GM12873 (cell line): Measurements from ENCODE around the gene CELA2A.

Source experiments
- TF ChIP-seq, protein P1 (sequence below): IDR thresholded peaks from 2 replicates; pipeline ENCODE4 v1.5.1; 2012; ENCODE audit warnings: low read depth, mild to moderate bottlenecking, moderate library complexity, low read length, control low read depth; ENCODE audit not compliant: insufficient read depth; ENCODE audit errors: missing control alignments

CELA2A gene

DNA sequence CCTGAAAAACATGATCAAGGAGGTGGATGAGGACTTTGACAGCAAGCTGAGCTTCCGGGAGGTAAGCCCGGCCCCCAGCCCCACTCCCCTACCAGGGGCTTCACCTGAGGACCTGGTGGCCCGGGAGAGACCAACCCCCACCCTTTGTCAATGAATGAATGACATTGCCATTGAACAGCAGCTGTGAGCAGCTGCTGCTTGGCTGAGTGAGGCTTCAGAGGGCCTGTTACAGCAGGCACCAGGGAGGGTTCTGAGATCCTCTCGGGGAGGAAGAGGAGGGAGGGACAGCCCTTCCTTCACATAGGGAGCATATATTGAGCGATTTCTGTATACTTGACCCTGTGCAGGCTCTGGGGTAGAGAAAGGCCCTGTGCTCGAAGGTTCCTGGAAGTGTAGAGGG is 30.6 kb upstream of the CELA2A start:
- TF ChIP-seq, protein P1, sequence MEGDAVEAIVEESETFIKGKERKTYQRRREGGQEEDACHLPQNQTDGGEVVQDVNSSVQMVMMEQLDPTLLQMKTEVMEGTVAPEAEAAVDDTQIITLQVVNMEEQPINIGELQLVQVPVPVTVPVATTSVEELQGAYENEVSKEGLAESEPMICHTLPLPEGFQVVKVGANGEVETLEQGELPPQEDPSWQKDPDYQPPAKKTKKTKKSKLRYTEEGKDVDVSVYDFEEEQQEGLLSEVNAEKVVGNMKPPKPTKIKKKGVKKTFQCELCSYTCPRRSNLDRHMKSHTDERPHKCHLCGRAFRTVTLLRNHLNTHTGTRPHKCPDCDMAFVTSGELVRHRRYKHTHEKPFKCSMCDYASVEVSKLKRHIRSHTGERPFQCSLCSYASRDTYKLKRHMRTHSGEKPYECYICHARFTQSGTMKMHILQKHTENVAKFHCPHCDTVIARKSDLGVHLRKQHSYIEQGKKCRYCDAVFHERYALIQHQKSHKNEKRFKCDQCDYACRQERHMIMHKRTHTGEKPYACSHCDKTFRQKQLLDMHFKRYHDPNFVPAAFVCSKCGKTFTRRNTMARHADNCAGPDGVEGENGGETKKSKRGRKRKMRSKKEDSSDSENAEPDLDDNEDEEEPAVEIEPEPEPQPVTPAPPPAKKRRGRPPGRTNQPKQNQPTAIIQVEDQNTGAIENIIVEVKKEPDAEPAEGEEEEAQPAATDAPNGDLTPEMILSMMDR: no peak

- TF ChIP-seq, protein P1: no peak
Observed at GRCh38 chr1:15426492-15427279, 29.8 kb upstream of the CELA2A start.

GRCh38 chr1:15427280-15427666 is 29.3 kb upstream of the CELA2A start:
- TF ChIP-seq, protein P1: no peak

DNA sequence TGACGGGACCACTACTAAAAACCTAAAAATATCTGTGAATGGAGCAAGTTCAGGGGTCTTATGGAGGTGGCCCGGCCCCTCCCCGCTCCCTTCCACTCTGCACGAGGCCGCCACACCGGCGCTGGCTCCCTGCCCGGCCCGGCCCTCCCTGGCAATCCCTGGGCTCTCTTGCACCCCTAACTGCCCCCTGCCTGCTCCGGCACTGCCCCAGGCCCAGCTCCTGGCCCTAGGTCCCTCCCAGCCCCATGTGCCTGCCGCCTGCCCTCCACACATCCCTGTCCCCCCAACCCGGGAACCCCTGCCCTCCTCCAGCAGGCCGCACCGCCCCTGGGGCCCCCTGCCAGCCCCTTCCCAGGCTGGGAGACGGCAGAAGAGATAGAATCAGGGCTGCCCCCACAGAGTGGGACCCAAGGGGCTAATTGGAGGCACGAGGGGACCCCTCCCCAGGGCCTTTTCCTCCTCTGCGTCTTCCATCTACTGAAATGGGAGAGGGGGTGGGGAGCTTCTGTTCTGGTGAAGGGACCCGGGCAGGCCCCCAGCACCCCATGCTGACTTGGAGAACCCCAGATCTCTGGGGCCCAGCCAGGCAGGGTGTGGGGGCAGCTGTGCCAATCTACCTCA is 27.6 kb upstream of the CELA2A start:
- TF ChIP-seq, protein P1: no peak

DNA sequence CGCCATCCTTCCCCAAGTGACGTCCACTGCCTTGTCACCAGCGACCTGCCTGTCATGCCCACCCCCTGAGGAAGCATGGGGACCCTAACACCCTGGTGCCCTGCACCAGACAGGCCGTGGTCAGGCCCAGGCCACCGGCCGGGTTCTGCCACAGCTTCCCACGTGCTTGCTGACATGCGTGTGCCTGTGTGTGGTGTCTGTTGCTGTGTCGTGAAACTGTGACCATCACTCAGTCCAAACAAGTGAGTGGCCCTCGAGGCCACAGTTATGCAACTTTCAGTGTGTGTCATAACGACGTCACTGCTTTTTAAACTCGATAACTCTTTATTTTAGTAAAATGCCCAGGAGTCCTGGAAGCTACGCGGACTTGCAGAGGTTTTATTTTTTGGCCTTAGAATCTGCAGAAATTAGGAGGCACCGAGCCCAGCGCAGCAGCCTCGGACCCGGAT is 26.8 kb upstream of the CELA2A start:
- TF ChIP-seq, protein P1: no peak

DNA sequence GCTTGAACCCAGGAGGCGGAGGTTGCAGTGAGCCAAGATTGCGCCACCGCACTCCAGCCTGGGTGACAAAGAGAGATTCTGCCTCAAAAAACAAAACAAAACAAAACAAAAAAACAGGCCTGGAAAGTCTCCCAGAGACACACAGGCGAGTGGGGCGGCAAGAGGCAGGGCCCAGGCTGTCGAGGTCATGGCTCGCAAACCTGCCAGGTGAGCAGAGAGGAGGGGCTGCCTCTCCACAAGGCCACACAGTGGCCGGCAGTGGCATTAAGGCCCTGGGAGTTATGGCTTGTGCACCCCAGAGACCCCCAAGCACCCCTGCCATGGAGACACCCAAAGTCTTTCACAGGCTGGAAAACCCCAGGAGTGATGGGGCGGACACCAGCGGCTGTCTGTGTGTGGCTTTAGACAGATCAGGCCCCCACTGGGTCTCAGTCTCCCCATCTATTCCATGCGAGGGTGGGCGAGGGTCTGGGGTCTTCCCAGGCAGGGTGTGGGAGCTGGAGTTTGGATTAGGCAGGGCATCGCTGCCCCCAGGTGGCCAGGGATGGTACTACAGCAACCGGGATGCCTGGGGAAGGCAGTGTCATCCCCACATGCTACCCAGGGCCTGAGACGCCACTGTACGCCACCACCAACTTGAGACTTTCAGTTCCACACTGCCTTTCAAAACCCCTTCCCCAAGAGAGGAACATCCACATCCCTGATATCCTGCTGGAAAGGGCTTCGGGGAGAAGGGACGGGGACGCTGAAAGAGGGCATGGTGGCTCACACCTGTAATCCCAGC is 25.6 kb upstream of the CELA2A start:
- TF ChIP-seq, protein P1: peak; percentile 99

DNA sequence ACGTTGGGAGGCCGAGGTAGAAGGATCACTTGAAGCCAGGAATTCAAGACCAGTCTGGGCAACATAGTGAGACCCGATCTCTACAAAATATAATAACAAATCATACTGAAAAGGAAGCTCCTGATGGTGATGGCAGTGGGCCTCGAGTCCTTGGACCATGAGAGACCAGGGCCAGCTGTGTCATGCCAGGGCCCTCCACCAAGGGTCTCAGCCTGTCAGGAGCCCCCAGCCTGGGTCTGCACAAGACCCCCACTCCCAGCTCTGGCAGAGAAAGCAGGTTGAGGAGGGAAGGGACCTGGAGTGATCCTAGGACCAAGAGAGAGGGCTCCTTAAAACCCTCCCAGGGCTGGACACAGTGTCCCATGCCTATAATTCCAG is 25.0 kb upstream of the CELA2A start:
- TF ChIP-seq, protein P1: no peak
